Measurements from ENCODE around the gene F2RL2. TPM values are rescaled to one million over a fixed set of nuclear protein-coding genes. Genes with fewer than 3 reads are reported as not detected.

The F2RL2 gene
- polyA plus RNA-seq, 1 donor from 2014 or later: not detected

DNA sequence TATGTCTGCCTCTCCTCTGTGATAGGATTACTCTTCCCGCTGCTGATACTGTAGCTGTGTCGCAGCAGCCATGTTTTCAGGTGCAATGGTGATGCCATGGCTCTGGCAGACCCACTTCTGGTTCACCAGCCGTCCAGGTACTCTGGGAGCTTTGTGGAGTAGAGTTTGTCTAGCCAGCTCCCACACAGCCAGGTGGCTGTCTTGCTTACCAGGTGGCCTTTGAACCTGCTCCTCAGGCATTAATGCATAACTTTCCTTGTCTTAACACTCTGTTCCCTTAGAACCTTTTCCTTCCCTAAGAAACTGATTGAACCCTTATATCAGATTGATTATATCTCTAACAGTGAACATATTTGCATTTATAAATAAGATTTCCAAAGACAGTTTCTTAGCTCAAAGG, 42.2 kb downstream of the F2RL2 start:
- no peak for TF ChIP-seq MXI1 (conservative IDR thresholded peaks at IDR 0.05; ENCODE audit: poor library complexity, severe bottlenecking)
- TF ChIP-seq, protein P1, sequence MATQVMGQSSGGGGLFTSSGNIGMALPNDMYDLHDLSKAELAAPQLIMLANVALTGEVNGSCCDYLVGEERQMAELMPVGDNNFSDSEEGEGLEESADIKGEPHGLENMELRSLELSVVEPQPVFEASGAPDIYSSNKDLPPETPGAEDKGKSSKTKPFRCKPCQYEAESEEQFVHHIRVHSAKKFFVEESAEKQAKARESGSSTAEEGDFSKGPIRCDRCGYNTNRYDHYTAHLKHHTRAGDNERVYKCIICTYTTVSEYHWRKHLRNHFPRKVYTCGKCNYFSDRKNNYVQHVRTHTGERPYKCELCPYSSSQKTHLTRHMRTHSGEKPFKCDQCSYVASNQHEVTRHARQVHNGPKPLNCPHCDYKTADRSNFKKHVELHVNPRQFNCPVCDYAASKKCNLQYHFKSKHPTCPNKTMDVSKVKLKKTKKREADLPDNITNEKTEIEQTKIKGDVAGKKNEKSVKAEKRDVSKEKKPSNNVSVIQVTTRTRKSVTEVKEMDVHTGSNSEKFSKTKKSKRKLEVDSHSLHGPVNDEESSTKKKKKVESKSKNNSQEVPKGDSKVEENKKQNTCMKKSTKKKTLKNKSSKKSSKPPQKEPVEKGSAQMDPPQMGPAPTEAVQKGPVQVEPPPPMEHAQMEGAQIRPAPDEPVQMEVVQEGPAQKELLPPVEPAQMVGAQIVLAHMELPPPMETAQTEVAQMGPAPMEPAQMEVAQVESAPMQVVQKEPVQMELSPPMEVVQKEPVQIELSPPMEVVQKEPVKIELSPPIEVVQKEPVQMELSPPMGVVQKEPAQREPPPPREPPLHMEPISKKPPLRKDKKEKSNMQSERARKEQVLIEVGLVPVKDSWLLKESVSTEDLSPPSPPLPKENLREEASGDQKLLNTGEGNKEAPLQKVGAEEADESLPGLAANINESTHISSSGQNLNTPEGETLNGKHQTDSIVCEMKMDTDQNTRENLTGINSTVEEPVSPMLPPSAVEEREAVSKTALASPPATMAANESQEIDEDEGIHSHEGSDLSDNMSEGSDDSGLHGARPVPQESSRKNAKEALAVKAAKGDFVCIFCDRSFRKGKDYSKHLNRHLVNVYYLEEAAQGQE (IDR thresholded peaks at IDR 0.05; ENCODE audit: borderline replicate concordance): no peak
- no peak for TF ChIP-seq TAF1 (IDR thresholded peaks at IDR 0.05; ENCODE audit: low read depth)
- TF ChIP-seq RAD21 (conservative IDR thresholded peaks at IDR 0.05): no peak
- no peak for TF ChIP-seq EZH2 (IDR thresholded peaks at IDR 0.05; ENCODE audit: borderline replicate concordance, insufficient read depth, low read length, poor library complexity, severe bottlenecking)
- Histone ChIP-seq H3K4me3 (ENCODE audit: low read length) (no peak overlapping the region), H3K9me3 (ENCODE audit: low read length) (no peaks in the 10 kb centered on the region)

DNA sequence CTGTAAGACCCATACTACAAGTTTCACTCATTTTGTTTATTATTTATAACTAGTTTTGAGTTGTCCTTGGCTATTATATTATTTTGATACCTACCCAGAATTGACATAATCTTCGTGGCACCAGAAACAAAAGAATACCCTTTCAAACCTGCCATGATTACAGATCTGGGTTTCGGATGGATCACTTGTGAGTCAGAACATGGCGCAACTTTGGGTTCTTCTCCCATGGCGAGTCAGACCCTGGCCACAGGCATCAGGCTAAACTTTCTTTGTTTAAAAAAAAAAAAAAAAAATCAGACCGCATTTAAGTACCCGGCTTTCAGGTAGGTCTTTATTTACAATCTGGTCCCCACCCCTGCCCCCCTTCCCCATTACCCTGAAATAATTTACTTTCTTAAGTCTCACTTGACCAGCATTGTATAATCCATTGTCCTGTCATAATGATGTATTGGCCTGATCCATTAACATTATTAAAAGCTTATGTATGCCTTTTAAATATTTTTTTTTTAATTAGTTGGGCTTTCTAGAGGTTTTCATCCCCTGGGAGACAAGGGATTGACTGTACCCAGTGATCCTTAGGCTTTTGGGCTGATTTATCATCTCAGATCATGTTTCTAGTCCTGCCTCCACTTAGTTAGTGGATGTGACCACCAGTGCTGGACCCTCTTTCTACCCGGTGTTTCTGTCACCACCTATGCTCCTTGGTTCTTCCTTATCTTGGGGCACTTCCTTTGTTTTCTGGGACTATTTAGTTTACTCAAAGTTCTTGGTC, 43.9 kb downstream of the F2RL2 start:
- TF ChIP-seq TAF1 (IDR thresholded peaks at IDR 0.05; ENCODE audit: low read depth) (no peak), EZH2 (IDR thresholded peaks at IDR 0.05; ENCODE audit: borderline replicate concordance, insufficient read depth, low read length, poor library complexity, severe bottlenecking) (no peak), MXI1 (conservative IDR thresholded peaks at IDR 0.05; ENCODE audit: poor library complexity, severe bottlenecking) (no peak), EP300 (conservative IDR thresholded peaks at IDR 0.05; ENCODE audit: poor library complexity, severe bottlenecking) (no peak), SMC3 (conservative IDR thresholded peaks at IDR 0.05; ENCODE audit: poor library complexity) (no peak), POLR2AphosphoS5 (IDR thresholded peaks at IDR 0.05) (no peak)
- TF ChIP-seq, protein P2, sequence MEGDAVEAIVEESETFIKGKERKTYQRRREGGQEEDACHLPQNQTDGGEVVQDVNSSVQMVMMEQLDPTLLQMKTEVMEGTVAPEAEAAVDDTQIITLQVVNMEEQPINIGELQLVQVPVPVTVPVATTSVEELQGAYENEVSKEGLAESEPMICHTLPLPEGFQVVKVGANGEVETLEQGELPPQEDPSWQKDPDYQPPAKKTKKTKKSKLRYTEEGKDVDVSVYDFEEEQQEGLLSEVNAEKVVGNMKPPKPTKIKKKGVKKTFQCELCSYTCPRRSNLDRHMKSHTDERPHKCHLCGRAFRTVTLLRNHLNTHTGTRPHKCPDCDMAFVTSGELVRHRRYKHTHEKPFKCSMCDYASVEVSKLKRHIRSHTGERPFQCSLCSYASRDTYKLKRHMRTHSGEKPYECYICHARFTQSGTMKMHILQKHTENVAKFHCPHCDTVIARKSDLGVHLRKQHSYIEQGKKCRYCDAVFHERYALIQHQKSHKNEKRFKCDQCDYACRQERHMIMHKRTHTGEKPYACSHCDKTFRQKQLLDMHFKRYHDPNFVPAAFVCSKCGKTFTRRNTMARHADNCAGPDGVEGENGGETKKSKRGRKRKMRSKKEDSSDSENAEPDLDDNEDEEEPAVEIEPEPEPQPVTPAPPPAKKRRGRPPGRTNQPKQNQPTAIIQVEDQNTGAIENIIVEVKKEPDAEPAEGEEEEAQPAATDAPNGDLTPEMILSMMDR (IDR thresholded peaks at IDR 0.05; ENCODE audit: poor library complexity, severe bottlenecking): no peak
- TF ChIP-seq, protein P1 (IDR thresholded peaks at IDR 0.05; ENCODE audit: borderline replicate concordance): no peak
- no peak overlapping the region for H3K4me2 ChIP-seq (ENCODE audit: low read length)
- no peaks in the 10 kb centered on the region for H3K9me2 ChIP-seq (ENCODE audit: insufficient read depth, low read length)

More for the DNA sequence above, 42.2 kb downstream of the F2RL2 start:
- Histone ChIP-seq H3K27me3 (ENCODE audit: insufficient read depth, low read depth, low read length) (no peaks in the 10 kb centered on the region), H2AFZ (ENCODE audit: low read depth, low read length) (no peak overlapping the region), H3K27ac (ENCODE audit: low read length) (no peak overlapping the region), H4K20me1 (ENCODE audit: insufficient read depth) (no peaks in the 10 kb centered on the region), H3K4me2 (ENCODE audit: low read length) (no peak overlapping the region), H3K9ac (ENCODE audit: low read length) (no peak overlapping the region), H3K79me2 (replicated peaks; ENCODE audit: insufficient read depth, low read length) (no peaks in the 10 kb centered on the region), H3F3A (ENCODE audit: insufficient read depth, low read length, poor library complexity, severe bottlenecking) (no peaks in the 10 kb centered on the region), H3K9me2 (ENCODE audit: insufficient read depth, low read length) (no peaks in the 10 kb centered on the region), H3K36me3 (ENCODE audit: insufficient read depth, low read length) (no peaks in the 10 kb centered on the region)

More for the DNA sequence above, 43.9 kb downstream of the F2RL2 start:
- H3F3A ChIP-seq (ENCODE audit: insufficient read depth, low read length, poor library complexity, severe bottlenecking): no peaks in the 10 kb centered on the region
- H3K36me3 ChIP-seq (ENCODE audit: insufficient read depth, low read length): no peaks in the 10 kb centered on the region
- H3K79me2 ChIP-seq (replicated peaks; ENCODE audit: insufficient read depth, low read length): no peaks in the 10 kb centered on the region
- no peak overlapping the region for H2AFZ ChIP-seq (ENCODE audit: low read depth, low read length)
- no peaks in the 10 kb centered on the region for H3K9me3 ChIP-seq (ENCODE audit: low read length)
- no peaks in the 10 kb centered on the region for H4K20me1 ChIP-seq (ENCODE audit: insufficient read depth)
- no peak overlapping the region for H3K4me3 ChIP-seq (ENCODE audit: low read length)
- H3K27me3 ChIP-seq (ENCODE audit: insufficient read depth, low read depth, low read length): no peaks in the 10 kb centered on the region
- H3K9ac ChIP-seq (ENCODE audit: low read length): no peak overlapping the region
- H3K27ac ChIP-seq (ENCODE audit: low read length): no peak overlapping the region

All from neural cell (in vitro differentiated cells).